ENCODE data around the gene ETV5. TPM values are rescaled to one million over a fixed set of nuclear protein-coding genes. Genes with fewer than 3 reads are reported as not detected.
"Not testable (repeated sequence)": the region's sequence is repeated elsewhere in the genome, so short reads cannot be mapped to it uniquely, and the experiment has no call there.

The ETV5 gene
- total RNA-seq, 1 donor from 2014 or later, result 1.9 TPM

DNA sequence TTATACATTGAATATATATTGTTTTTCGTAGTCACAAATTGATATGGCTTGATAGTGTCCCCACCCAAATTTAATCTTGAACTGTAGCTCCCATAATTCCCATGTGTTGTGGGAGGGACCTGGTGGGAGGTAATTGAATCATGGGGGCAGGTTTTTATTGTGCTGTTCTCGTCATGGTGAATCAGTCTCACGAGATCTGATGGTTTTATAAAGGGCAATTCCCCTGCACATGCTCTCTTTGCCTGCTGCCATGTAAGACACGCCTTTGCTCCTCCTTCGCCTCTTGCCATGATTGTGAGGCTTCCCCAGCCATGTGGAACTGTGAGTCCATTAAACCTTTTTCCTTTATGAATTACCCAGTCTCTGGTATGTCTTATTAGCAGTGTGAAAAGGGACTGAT is 82.9 kb downstream of the ETV5 start:
- intact Hi-C loops (cut with micrococcal nuclease), result not testable (repeated sequence)

GRCh38 chr3:186025161-186025560 is 83.7 kb downstream of the ETV5 start:
- intact Hi-C loops (cut with micrococcal nuclease), result no loop called here

DNA sequence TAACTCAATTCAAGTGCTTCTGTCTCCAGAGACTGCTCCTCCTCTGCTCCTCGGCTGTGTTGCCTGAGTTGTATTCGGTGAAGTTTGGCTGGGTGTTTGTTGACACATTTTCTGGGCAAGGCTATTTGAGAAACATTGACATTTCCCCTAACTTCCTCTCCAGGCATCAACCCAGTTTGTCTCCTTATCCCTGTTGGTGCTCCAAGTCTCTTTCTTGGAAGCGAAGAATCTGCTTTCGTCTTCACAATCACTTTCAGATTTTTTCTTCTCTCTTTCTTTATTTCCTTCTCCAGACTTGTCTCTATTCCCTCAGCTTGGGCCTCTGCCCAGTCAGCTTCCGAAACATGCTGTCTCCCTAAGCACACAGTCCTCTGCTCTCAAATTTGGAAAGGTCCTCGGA is 84.7 kb downstream of the ETV5 start:
- intact Hi-C loops (cut with micrococcal nuclease), result no loop called here

DNA sequence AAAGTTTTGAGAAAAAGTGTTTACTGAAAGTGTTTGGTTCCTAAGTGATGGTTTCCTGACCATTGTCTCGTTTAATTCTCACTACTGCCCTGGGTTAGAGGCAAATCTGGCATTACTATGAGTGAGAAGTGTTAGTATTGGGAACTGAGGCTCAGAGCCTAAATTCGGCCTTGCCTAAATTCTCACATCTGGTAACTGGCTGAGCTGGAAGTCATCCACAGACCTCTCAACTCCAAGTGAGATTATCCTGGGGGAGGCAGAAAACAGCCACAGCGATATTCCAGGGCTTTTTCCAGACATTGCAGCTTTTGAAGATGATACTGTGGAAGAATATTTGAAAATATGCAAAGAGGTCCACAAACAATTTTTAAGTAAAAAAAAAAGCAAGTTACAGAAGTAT is 86.0 kb downstream of the ETV5 start:
- intact Hi-C loops (cut with micrococcal nuclease), result no loop called here

- intact Hi-C loops (cut with micrococcal nuclease), result no loop called here
Measured at GRCh38 chr3:186021673-186022362, 87.1 kb downstream of the ETV5 start.

- intact Hi-C loops (cut with micrococcal nuclease), result not testable (repeated sequence)
Measured at GRCh38 chr3:186021250-186021649, 87.6 kb downstream of the ETV5 start.

DNA sequence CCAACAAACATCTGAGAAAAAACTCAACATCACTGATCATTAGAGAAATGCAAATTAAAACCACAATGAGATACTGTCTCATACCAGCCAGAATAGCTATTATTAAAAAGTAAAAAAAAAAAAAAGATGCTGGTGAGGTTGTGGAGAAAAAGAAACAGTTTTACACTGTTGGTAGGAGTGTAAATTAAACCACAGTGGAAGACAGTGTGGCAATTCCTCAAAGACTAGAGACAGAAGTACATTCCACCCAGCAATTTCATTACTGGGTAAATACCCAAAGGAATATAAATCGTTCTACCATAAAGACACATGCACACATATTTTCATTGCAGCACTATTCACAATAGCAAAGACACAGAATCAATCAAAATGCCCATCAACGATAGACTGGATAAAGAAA is 89.6 kb downstream of the ETV5 start:
- intact Hi-C loops (cut with micrococcal nuclease), result not testable (repeated sequence)

DNA sequence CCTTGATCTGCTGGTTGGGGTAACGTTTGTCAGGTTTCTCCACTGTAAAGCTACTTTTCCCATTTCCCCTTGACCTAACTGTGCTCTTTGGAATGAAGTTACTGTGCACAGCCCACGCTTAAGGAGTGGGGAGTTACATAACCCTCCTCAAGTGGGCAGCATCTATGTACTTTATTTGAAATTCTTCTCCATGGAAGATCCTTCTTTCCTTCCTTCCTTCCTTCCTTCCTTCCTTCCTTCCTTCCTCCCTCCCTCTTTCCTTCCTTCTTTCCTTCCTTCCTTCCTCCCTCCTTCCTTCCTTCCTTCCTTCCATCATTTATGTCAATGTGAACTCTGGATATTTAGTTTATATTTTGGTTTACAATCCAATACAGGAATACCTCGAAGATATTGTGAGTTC is 94.0 kb downstream of the ETV5 start:
- intact Hi-C loops (cut with micrococcal nuclease), result no loop called here

DNA sequence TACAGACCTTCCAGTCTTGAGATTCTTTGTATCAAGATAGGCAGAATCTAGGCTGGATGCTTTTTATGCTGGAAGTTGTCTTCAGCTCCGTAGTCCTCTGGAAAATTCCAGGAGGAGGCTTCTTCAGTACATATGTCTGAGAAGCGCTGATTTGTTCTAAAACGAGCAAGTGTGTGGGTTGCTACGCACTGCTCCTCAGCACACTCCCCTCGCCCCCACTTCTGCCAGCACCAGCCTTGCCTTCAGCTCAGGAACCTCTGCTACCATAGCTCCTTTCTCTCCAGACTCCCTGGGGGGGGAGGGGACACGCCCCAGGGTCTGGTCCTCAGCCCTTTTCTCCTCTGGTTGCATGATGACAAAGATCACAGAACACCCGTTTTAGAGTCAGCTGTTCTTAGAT is 95.6 kb downstream of the ETV5 start:
- intact Hi-C loops (cut with micrococcal nuclease), result no loop called here

DNA sequence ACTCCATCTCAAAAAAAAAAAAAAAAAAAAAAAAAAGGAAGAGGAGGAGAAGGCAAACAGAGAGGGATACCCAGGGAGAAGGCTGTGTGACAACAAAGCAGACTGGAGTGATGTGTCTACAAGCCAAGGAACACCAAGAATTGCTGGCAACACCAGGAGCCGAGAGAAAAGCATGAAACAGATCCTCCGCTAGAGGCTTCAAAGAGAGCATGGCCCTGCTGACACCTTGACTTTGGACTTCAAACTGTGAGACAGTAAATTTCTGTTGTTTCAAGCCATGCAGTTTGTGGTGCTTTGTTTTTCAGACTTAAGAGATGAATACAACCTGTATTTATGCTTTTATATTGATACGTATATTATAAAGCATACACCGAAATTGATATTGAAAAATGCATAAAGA is 96.8 kb downstream of the ETV5 start:
- intact Hi-C loops (cut with micrococcal nuclease), result no loop called here

DNA sequence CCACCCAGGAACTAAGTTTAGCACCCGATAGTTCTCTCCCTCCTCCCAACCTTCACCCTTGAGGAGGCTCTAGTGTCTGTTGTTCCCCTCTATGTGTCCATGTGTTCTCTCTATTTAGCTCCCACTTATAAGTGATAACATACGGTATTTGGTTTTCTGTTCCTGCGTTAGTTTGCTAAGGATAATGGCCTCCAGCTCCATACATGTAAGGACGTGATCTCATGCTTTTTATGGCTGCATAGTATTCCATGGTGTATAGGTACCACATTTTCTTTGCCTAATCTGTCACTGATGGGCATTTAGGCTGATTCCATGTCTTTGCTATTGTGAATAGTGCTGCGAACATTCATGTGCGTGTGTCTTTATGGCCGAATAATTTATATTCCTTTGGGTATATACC is 104.2 kb downstream of the ETV5 start:
- intact Hi-C loops (cut with micrococcal nuclease), result no loop called here

DNA sequence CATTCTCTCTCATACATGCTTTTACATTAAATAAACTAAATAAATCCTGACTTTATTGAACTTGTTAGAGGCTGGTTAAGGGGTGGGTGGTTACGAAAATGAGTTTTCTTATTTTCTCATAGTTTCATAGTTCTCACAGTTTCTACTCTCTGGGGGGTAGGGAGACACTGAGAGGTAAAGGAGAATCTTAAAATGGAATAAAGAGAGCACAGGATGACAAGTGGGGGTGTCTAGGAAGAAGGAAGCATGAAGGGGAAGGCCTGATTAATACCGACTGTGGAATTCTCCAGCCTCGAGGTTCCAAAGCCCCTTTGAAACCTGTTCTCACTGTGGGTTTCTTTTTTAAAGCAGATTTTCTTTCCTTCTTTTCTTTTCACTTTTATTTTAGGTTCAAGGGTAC is 104.7 kb downstream of the ETV5 start:
- intact Hi-C loops (cut with micrococcal nuclease), result no loop called here

- intact Hi-C loops (cut with micrococcal nuclease), result no loop called here
Measured at GRCh38 chr3:186003610-186004009, 105.3 kb downstream of the ETV5 start.

DNA sequence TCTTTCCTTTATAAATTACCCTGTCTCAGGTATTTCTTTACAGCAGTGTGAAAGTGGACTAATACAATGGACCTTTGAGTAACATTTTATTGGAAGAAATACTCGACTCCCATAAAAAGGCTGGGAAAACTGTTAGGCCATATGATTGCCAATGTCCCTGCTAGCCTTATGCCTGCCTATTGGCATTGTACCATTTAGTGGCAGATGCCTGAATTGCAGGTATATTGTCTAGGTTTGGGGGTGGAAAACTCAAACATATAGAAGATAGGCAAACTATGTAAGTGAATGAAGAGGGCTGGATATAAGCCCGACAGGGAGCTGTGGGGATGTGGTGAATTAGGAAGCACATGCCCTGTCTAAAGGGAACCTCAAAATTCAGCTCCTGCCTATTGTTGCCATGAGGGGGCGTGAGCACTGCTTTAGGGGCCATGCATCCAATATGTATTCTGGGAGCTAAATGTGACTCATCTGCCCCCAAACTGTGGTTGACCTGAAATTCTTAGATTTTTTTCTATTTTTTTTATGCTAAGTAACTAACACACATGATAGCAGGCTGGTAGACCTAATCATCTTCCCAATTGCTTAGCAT is 105.9 kb downstream of the ETV5 start:
- intact Hi-C loops (cut with micrococcal nuclease), result no loop called here

- intact Hi-C loops (cut with micrococcal nuclease), result no loop called here
Measured at GRCh38 chr3:186001842-186002241, 107.0 kb downstream of the ETV5 start.

DNA sequence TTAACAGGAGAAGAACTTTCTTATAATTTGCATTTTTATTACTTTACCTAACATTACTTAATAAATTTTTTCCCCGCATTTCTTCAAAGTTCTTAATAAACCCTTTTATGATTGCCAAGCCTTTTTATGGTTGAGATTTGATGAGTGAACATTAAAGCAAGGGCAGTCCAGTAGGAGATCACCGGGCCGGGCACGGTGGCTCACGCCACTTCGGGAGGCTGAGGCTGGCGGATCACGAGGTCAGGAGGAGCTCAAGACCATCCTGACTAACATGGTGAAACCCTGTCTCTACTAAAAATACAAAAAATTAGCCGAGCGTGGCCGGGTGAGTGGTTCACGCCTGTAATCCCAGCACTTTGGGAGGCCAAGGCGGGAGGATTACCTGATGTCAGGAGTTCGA is 109.7 kb downstream of the ETV5 start:
- intact Hi-C loops (cut with micrococcal nuclease), result no loop called here

- intact Hi-C loops (cut with micrococcal nuclease), result no loop called here
Measured at GRCh38 chr3:185998136-185998535, 110.8 kb downstream of the ETV5 start.

GRCh38 chr3:185997130-185997529 is 111.8 kb downstream of the ETV5 start:
- intact Hi-C loops (cut with micrococcal nuclease), result no loop called here

Other genes with a start within 250 kb of the ETV5 start
- 232 and 235 TPM in 2 replicates for gene TRA2B, start 171.1 kb downstream of the ETV5 start, total RNA-seq